Transverse colon (tissue), 4 donors: ENCODE results near the gene NUP37.

Experiments used
- CTCF ChIP-seq, 5 experiments: fragments of 200-600 bp in 3 of 5; fragments of 450-650 bp in 2 of 5; sonication (generic) in 3 of 5; IDR thresholded peaks; 1 replicate in 2 of 5; 2 replicates in 3 of 5; pipeline ENCODE4 v1.5.1; 2016 to 2017; ENCODE audit warnings: antibody characterized with exemption in 5 of 5, inconsistent platforms in 3 of 5, mild to moderate bottlenecking in 2 of 5, moderate library complexity in 1 of 5
- POLR2A ChIP-seq: fragments of 450-650 bp; IDR thresholded peaks from one replicate; pipeline ENCODE4 v1.6.1; 2016; ENCODE audit warnings: antibody characterized with exemption, mild to moderate bottlenecking, moderate library complexity
- POLR2AphosphoS5 ChIP-seq, 3 donors: sonication (generic); formaldehyde crosslinking; IDR thresholded peaks; one replicate each; pipeline ENCODE4 v1.6.1; 2016; ENCODE audit warnings: antibody characterized with exemption in 3 of 3

- no peak for TF ChIP-seq POLR2AphosphoS5 (IDR thresholded peaks at IDR 0.05)
- no peak for TF ChIP-seq CTCF (IDR thresholded peaks at IDR 0.05)
- TF ChIP-seq POLR2A: no peak
Observed at GRCh38 chr12:102064476-102064875, 55.4 kb downstream of the NUP37 start.
